ENCODE results near the gene SYMPK.
"Not testable (repeated sequence)": the region's sequence is repeated elsewhere in the genome, so short reads cannot be mapped to it uniquely, and the experiment has no call there.

SYMPK gene

GRCh38 chr19:45800070-45800553 is 62.8 kb downstream of the SYMPK start:
- TF ChIP-seq ZNF274 (IDR thresholded peaks at IDR 0.05; ENCODE audit: low read depth, low read length): no peak
- no peak overlapping the region for H3K4me3 ChIP-seq (ENCODE audit: low read length)

- not testable (repeated sequence) for H3K4me3 ChIP-seq (ENCODE audit: low read length)
Observed at GRCh38 chr19:45799541-45799940, 63.4 kb downstream of the SYMPK start.

GRCh38 chr19:45798995-45799517 is 63.9 kb downstream of the SYMPK start:
- no peak for TF ChIP-seq ZNF274 (IDR thresholded peaks at IDR 0.05; ENCODE audit: low read depth, low read length)
- no peak overlapping the region for H3K4me3 ChIP-seq (ENCODE audit: low read length)

- H3K4me3 ChIP-seq (ENCODE audit: low read length): no peak overlapping the region
- no peak for TF ChIP-seq ZNF274 (IDR thresholded peaks at IDR 0.05; ENCODE audit: low read depth, low read length)
Observed at GRCh38 chr19:45794627-45795026, 68.3 kb downstream of the SYMPK start.

GRCh38 chr19:45793876-45794275 is 69.1 kb downstream of the SYMPK start:
- no peak for TF ChIP-seq ZNF274 (IDR thresholded peaks at IDR 0.05; ENCODE audit: low read depth, low read length)
- H3K4me3 ChIP-seq (ENCODE audit: low read length): no peak overlapping the region

GRCh38 chr19:45793178-45793564 is 69.8 kb downstream of the SYMPK start:
- TF ChIP-seq ZNF274 (IDR thresholded peaks at IDR 0.05; ENCODE audit: low read depth, low read length): no peak
- H3K4me3 ChIP-seq (ENCODE audit: low read length): peak overlapping the region; percentile 7; the same call in 1 of the 2 replicates

- H3K4me3 ChIP-seq (ENCODE audit: low read length): peak within 1 kb of the TSS; percentile 94
- TF ChIP-seq ZNF274 (IDR thresholded peaks at IDR 0.05; ENCODE audit: low read depth, low read length): no peak
Observed at GRCh38 chr19:45792470-45793177, 70.3 kb downstream of the SYMPK start, which contains the start of gene DMWD. Gene DMWD, minus strand, starts transcription at chr19:45792845. Its CDS starts 89 bp downstream, at chr19:45792756.

- H3K4me3 ChIP-seq (ENCODE audit: low read length): peak overlapping the region; percentile 94
- TF ChIP-seq ZNF274 (IDR thresholded peaks at IDR 0.05; ENCODE audit: low read depth, low read length): no peak
Observed at GRCh38 chr19:45791744-45792469, 71.0 kb downstream of the SYMPK start.

GRCh38 chr19:45790942-45791341 is 72.0 kb downstream of the SYMPK start:
- peak overlapping the region; percentile 94; the same call in 1 of the 2 replicates for H3K4me3 ChIP-seq (ENCODE audit: low read length)
- TF ChIP-seq ZNF274 (IDR thresholded peaks at IDR 0.05; ENCODE audit: low read depth, low read length): no peak

- no peak for TF ChIP-seq ZNF274 (IDR thresholded peaks at IDR 0.05; ENCODE audit: low read depth, low read length)
- no peak overlapping the region for H3K4me3 ChIP-seq (ENCODE audit: low read length)
Observed at GRCh38 chr19:45789035-45789786, 73.7 kb downstream of the SYMPK start.

GRCh38 chr19:45786533-45786894 is 76.4 kb downstream of the SYMPK start:
- no peak overlapping the region for H3K4me3 ChIP-seq (ENCODE audit: low read length)
- TF ChIP-seq ZNF274 (IDR thresholded peaks at IDR 0.05; ENCODE audit: low read depth, low read length): no peak

- no peak for TF ChIP-seq ZNF274 (IDR thresholded peaks at IDR 0.05; ENCODE audit: low read depth, low read length)
- no peak overlapping the region for H3K4me3 ChIP-seq (ENCODE audit: low read length)
Observed at GRCh38 chr19:45785781-45786532, 77.0 kb downstream of the SYMPK start.

- no peak overlapping the region for H3K4me3 ChIP-seq (ENCODE audit: low read length)
- TF ChIP-seq ZNF274 (IDR thresholded peaks at IDR 0.05; ENCODE audit: low read depth, low read length): no peak
Observed at GRCh38 chr19:45785097-45785496, 77.8 kb downstream of the SYMPK start.

GRCh38 chr19:45784096-45784495 is 78.9 kb downstream of the SYMPK start:
- H3K4me3 ChIP-seq (ENCODE audit: low read length): no peak overlapping the region
- no peak for TF ChIP-seq ZNF274 (IDR thresholded peaks at IDR 0.05; ENCODE audit: low read depth, low read length)
